Measurements from ENCODE around the gene USP44. TPM values are rescaled to one million over a fixed set of nuclear protein-coding genes. Genes with fewer than 3 reads are reported as not detected.
A peak's percentile ranks its signal among the peaks of the same experiment; 100 is the strongest.

USP44 gene
- total RNA-seq, 2 experiments from 2014 or later: 18.7 to 21.9 TPM

- no peak for DNase-seq
- peaks cover 13% of the 10 kb centered on the region for H3K36me3 Mint-ChIP-seq
- peak overlapping the region; percentile 82 for H3K27ac Mint-ChIP-seq
- H3K27me3 Mint-ChIP-seq: no peaks in the 10 kb centered on the region
- H3K4me1 Mint-ChIP-seq: peaks cover 43% of the 10 kb centered on the region
- peak overlapping the region; percentile 40 for H3K4me3 Mint-ChIP-seq
- peaks cover 1% of the 10 kb centered on the region for H3K9me3 Mint-ChIP-seq
These were observed 3.3 kb upstream of the USP44 start for GRCh38 chr12:95554532-95555071.

GRCh38 chr12:95553197-95553943 lies 2.1 kb upstream of the USP44 start:
- Mint-ChIP-seq H3K9me3 (peaks cover 6% of the 10 kb centered on the region), H3K27me3 (no peaks in the 10 kb centered on the region), H3K4me1 (peaks cover 46% of the 10 kb centered on the region), H3K27ac (peak overlapping the region; percentile 95), H3K36me3 (peaks cover 20% of the 10 kb centered on the region), H3K4me3 (peak overlapping the region; percentile 86)
- DNase-seq: peak; percentile 43

- H3K4me3 Mint-ChIP-seq: peak overlapping the region; percentile 86
- H3K27ac Mint-ChIP-seq: peak overlapping the region; percentile 95
- no peaks in the 10 kb centered on the region for H3K27me3 Mint-ChIP-seq
- peaks cover 20% of the 10 kb centered on the region for H3K36me3 Mint-ChIP-seq
- H3K4me1 Mint-ChIP-seq: peaks cover 53% of the 10 kb centered on the region
- DNase-seq: no peak
- peaks cover 6% of the 10 kb centered on the region for H3K9me3 Mint-ChIP-seq
These were observed 739 bp upstream of the USP44 start for GRCh38 chr12:95551913-95552516.

- Mint-ChIP-seq H3K36me3 (peaks cover 24% of the 10 kb centered on the region), H3K4me1 (peaks cover 63% of the 10 kb centered on the region), H3K4me3 (peak overlapping the region; percentile 90), H3K27me3 (no peaks in the 10 kb centered on the region), H3K9me3 (peaks cover 6% of the 10 kb centered on the region), H3K27ac (peak overlapping the region; percentile 90)
- DNase-seq: no peak
These were observed 1.7 kb downstream of the USP44 start for GRCh38 chr12:95549392-95550084.

- Mint-ChIP-seq H3K9me3 (peaks cover 6% of the 10 kb centered on the region), H3K27ac (peak overlapping the region; percentile 90), H3K36me3 (peaks cover 24% of the 10 kb centered on the region), H3K4me1 (peaks cover 56% of the 10 kb centered on the region), H3K27me3 (no peaks in the 10 kb centered on the region), H3K4me3 (peak overlapping the region; percentile 90)
- DNase-seq: peak; percentile 79
These were observed 2.5 kb downstream of the USP44 start for GRCh38 chr12:95548539-95549391.

- Mint-ChIP-seq H3K4me3 (peak overlapping the region; percentile 90), H3K27ac (peak overlapping the region; percentile 90), H3K9me3 (peaks cover 6% of the 10 kb centered on the region), H3K27me3 (no peaks in the 10 kb centered on the region), H3K36me3 (peaks cover 23% of the 10 kb centered on the region), H3K4me1 (peaks cover 51% of the 10 kb centered on the region)
- DNase-seq: peak; percentile 48
These were observed 3.2 kb downstream of the USP44 start for GRCh38 chr12:95548056-95548538.

- H3K4me1 Mint-ChIP-seq: peaks cover 49% of the 10 kb centered on the region
- DNase-seq: no peak
- H3K27ac Mint-ChIP-seq: peak overlapping the region; percentile 90
These were observed 3.7 kb downstream of the USP44 start for GRCh38 chr12:95547522-95548055.

GRCh38 chr12:95546491-95546813 lies 4.8 kb downstream of the USP44 start:
- H3K4me3 Mint-ChIP-seq: no peak overlapping the region
- no peak for DNase-seq
- no peak overlapping the region for H3K27ac Mint-ChIP-seq
- no peaks in the 10 kb centered on the region for H3K27me3 Mint-ChIP-seq
- H3K9me3 Mint-ChIP-seq: peaks cover 6% of the 10 kb centered on the region
- H3K36me3 Mint-ChIP-seq: peaks cover 16% of the 10 kb centered on the region
- H3K4me1 Mint-ChIP-seq: peaks cover 40% of the 10 kb centered on the region

More at GRCh38 chr12:95547522-95548055, 3.7 kb downstream of the USP44 start:
- Mint-ChIP-seq H3K9me3 (peaks cover 6% of the 10 kb centered on the region), H3K36me3 (peaks cover 21% of the 10 kb centered on the region), H3K27me3 (no peaks in the 10 kb centered on the region), H3K4me3 (peak overlapping the region; percentile 90)

GRCh38 chr12:95545731-95546490 lies 5.4 kb downstream of the USP44 start:
- H3K27ac Mint-ChIP-seq: no peak overlapping the region
- peaks cover 12% of the 10 kb centered on the region for H3K36me3 Mint-ChIP-seq
- H3K27me3 Mint-ChIP-seq: no peaks in the 10 kb centered on the region
- no peak for DNase-seq
- peaks cover 34% of the 10 kb centered on the region for H3K4me1 Mint-ChIP-seq
- H3K9me3 Mint-ChIP-seq: peaks cover 6% of the 10 kb centered on the region
- H3K4me3 Mint-ChIP-seq: no peak overlapping the region

- peaks cover 6% of the 10 kb centered on the region for H3K9me3 Mint-ChIP-seq
- no peak for DNase-seq
- H3K27ac Mint-ChIP-seq: no peak overlapping the region
- peaks cover 29% of the 10 kb centered on the region for H3K4me1 Mint-ChIP-seq
- no peak overlapping the region for H3K4me3 Mint-ChIP-seq
- no peaks in the 10 kb centered on the region for H3K27me3 Mint-ChIP-seq
- H3K36me3 Mint-ChIP-seq: peaks cover 12% of the 10 kb centered on the region
These were observed 6.0 kb downstream of the USP44 start for GRCh38 chr12:95545303-95545702.

GRCh38 chr12:95544756-95545155 lies 6.5 kb downstream of the USP44 start:
- Mint-ChIP-seq H3K27ac (no peak overlapping the region), H3K4me3 (no peak overlapping the region), H3K4me1 (peaks cover 34% of the 10 kb centered on the region), H3K27me3 (no peaks in the 10 kb centered on the region), H3K36me3 (peaks cover 12% of the 10 kb centered on the region), H3K9me3 (peaks cover 6% of the 10 kb centered on the region)
- DNase-seq: no peak

- DNase-seq: no peak
- Mint-ChIP-seq H3K9me3 (no peaks in the 10 kb centered on the region), H3K4me1 (peaks cover 29% of the 10 kb centered on the region), H3K4me3 (no peak overlapping the region), H3K36me3 (peaks cover 4% of the 10 kb centered on the region), H3K27me3 (no peaks in the 10 kb centered on the region), H3K27ac (no peak overlapping the region)
These were observed 8.0 kb downstream of the USP44 start for GRCh38 chr12:95543305-95543704.

- H3K4me3 Mint-ChIP-seq: no peak overlapping the region
- peaks cover 20% of the 10 kb centered on the region for H3K4me1 Mint-ChIP-seq
- H3K9me3 Mint-ChIP-seq: no peaks in the 10 kb centered on the region
- no peak overlapping the region for H3K27ac Mint-ChIP-seq
- no peak for DNase-seq
- no peaks in the 10 kb centered on the region for H3K27me3 Mint-ChIP-seq
- peaks cover 4% of the 10 kb centered on the region for H3K36me3 Mint-ChIP-seq
These were observed 9.8 kb downstream of the USP44 start for GRCh38 chr12:95541436-95541835.
